K562 (cell line): ENCODE data around the gene MT1X. TPM values are rescaled to one million over a fixed set of nuclear protein-coding genes. Genes with fewer than 3 reads are reported as not detected.

Source experiments
- ATAC-seq: fragments of 200-7000 bp; cut with Tn5 transposase; 3 replicates; pipeline ENCODE4 v1.9.1; 2020; ENCODE audit warnings: moderate library complexity
- BruUV-seq: library from RNA; stranded (reverse); fragments of 400-500 nt; replicated peaks from 2 replicates; lab custom pipeline; 2021; lab: Mats Ljungman, UMichigan
- CTCF ChIA-PET: fragments of 300-600 bp; formaldehyde crosslinking; extraction: SDS; loops from one replicate; lab custom pipeline; 2021; ENCODE audit warnings: low intra/inter-chr PET ratio; lab: Yijun Ruan, JAX
- POLR2A ChIA-PET: fragments of 300-600, 350-650 bp; sonication (Branson Sonifier 250); formaldehyde crosslinking; extraction: SDS; loops from one replicate; lab custom pipeline; 2021; ENCODE audit warnings: antibody characterized with exemption, inconsistent platforms; lab: Yijun Ruan, JAX
- DNase-seq, 4 experiments: peaks; one replicate each; pipeline versions ENCODE4 v3.0.0 to v3.0.0-alpha.2; 2011 to 2018; ENCODE audit warnings: low spot score in 3 of 4, mixed read lengths in 3 of 4; ENCODE audit errors: extremely low read depth in 1 of 4
- FAIRE-seq: peaks from 2 replicates; lab custom pipeline; 2011; peaks lifted over from hg19 to GRCh38; lab: Jason Lieb, UNC
- H2AFZ ChIP-seq: 2 replicates; pipeline ENCODE4 v1.6.0; 2011; ENCODE audit warnings: low read depth, low read length, control low read depth, inconsistent platforms
- H3K27ac ChIP-seq: fragments of 200-600 bp; 3 replicates; pipeline ENCODE4 v1.8.0; 2011; ENCODE audit warnings: low read depth, mild to moderate bottlenecking, control low read depth, inconsistent platforms, low read length, moderate library complexity, mixed read lengths; ENCODE audit errors: extremely low read depth
- H3K27me3 ChIP-seq, 2 experiments: fragments of 300-600 bp in 1 of 2; 2 replicates in 1 of 2; 3 replicates in 1 of 2; pipeline versions ENCODE4 v1.6.0 to v1.8.0; 2011; ENCODE audit warnings: inconsistent platforms in 2 of 2, low read length in 2 of 2, mild to moderate bottlenecking in 1 of 2, mixed read lengths in 1 of 2, moderate library complexity in 1 of 2; ENCODE audit not compliant: control insufficient read depth in 2 of 2, insufficient read depth in 2 of 2
- H3K36me3 ChIP-seq: fragments of 300-600 bp; 3 replicates; pipeline ENCODE4 v1.8.0; 2011; ENCODE audit warnings: mild to moderate bottlenecking, low read length, inconsistent platforms; ENCODE audit not compliant: control insufficient read depth, insufficient read depth
- H3K4me1 ChIP-seq, 2 experiments: fragments of 200-600 bp in 1 of 2; replicated peaks in 1 of 2; 2 replicates in 1 of 2; 3 replicates in 1 of 2; pipeline versions ENCODE4 v1.5.1 to v1.8.0; 2011; ENCODE audit warnings: inconsistent platforms in 2 of 2, low read length in 2 of 2, mild to moderate bottlenecking in 1 of 2, mixed read lengths in 1 of 2, moderate library complexity in 1 of 2; ENCODE audit not compliant: control insufficient read depth in 2 of 2, insufficient read depth in 2 of 2
- H3K4me2 ChIP-seq: 2 replicates; pipeline ENCODE4 v1.6.1; 2011; ENCODE audit warnings: low read length, control low read depth, inconsistent platforms, mixed read lengths; ENCODE audit not compliant: insufficient read depth
- H3K4me3 ChIP-seq: fragments of 200-600 bp; sonication (generic), shearing (Covaris generic); 2 replicates; pipeline ENCODE4 v1.5.1; 2016; ENCODE audit warnings: control low read depth, inconsistent platforms
- H3K79me2 ChIP-seq: fragments of 200-600 bp; 3 replicates; pipeline ENCODE4 v1.8.0; 2011; ENCODE audit warnings: low read length, inconsistent platforms; ENCODE audit not compliant: control insufficient read depth, insufficient read depth
- H3K9ac ChIP-seq, 2 experiments: 2 replicates each; pipeline versions ENCODE4 v1.6.0 to v1.6.1; 2011; ENCODE audit warnings: low read depth in 2 of 2, low read length in 2 of 2, control low read depth in 1 of 2, inconsistent platforms in 1 of 2, mild to moderate bottlenecking in 1 of 2, mixed read lengths in 1 of 2; ENCODE audit not compliant: insufficient read depth in 1 of 2
- H3K9me1 ChIP-seq: one replicate; pipeline ENCODE4 v1.6.0; 2011; ENCODE audit warnings: inconsistent platforms, mild to moderate bottlenecking, low read length, moderate library complexity; ENCODE audit not compliant: control insufficient read depth, insufficient read depth
- H3K9me3 ChIP-seq: replicated peaks from 2 replicates; pipeline ENCODE4 v1.5.1; 2011; ENCODE audit warnings: low read depth, low read length, inconsistent platforms; ENCODE audit not compliant: control insufficient read depth, insufficient read depth
- H4K20me1 ChIP-seq: replicated peaks from 2 replicates; pipeline ENCODE4 v1.6.1; 2011; ENCODE audit warnings: low read length, inconsistent platforms, mixed read lengths; ENCODE audit not compliant: control insufficient read depth, insufficient read depth
- U2AF1 ChIP-seq: fragments of 200-400 bp; formaldehyde crosslinking; optimal IDR thresholded peaks from 2 replicates; pipeline ENCODE3; 2017; ENCODE audit warnings: mild to moderate bottlenecking, low read depth, low read length, moderate library complexity
- WGBS: fragments of 100-300 bp; shearing (Covaris generic); methylation state at CpG from one replicate; pipeline ENCODE4 v1.1.6; 2016; ENCODE audit warnings: low coverage, mixed read lengths; ENCODE audit not compliant: insufficient coverage; ENCODE audit errors: missing lambda C conversion rate; 5-methylcytosine and 5-hydroxymethylcytosine counted together
- in situ Hi-C: fragments of 300-500 bp; cut with MboI; formaldehyde crosslinking; loops from 4 replicates; pipeline ENCODE4 v1.15.0; 2018; ENCODE audit warnings: inconsistent platforms, mixed read lengths
- intact Hi-C: fragments of 100-400 bp; cut with micrococcal nuclease; formaldehyde crosslinking; loops from 2 replicates; pipeline ENCODE4 v1.14.2; 2022
- polyA plus RNA-seq, 8 experiments: library from polyadenylated mRNA; depleted of rRNA in 4 of 8; stranded (reverse) in 5 of 8; unstranded in 3 of 8; fragments of >200 nt; fragmentation: Nextera tagmentation in 2 of 8; fragmentation: Illumina TruSeq in 1 of 8; extraction: Ambion mirVana in 2 of 8; extraction: Trizol in 1 of 8; gene quantifications; 2 replicates each; pipeline versions ENCODE4 v1.2.1 to v1.2.3, GENCODE V29; 2011 to 2014; ENCODE audit warnings: inconsistent platforms in 1 of 8, missing spikeins in 1 of 8
- total RNA-seq, 7 experiments: library from RNA; depleted of rRNA in 6 of 7; stranded (reverse); fragments of >200 nt in 6 of 7; fragmentation: Illumina TruSeq in 2 of 7; extraction: Trizol in 2 of 7; gene quantifications; 2 replicates each; pipeline versions ENCODE4 v1.2.1 to v1.2.3, GENCODE V29; 2011 to 2021; ENCODE audit warnings: low replicate concordance in 1 of 7
- TF ChIP-seq, protein P1 (sequence below), 2 experiments: fragments of 450-650 bp; conservative IDR thresholded peaks; 2 replicates each; pipeline ENCODE4 v1.6.1; 2017; ENCODE audit warnings: mild to moderate bottlenecking in 2 of 2, moderate library complexity in 2 of 2

Gene MT1X
- total and polyA plus RNA-seq, 9 of the 15 experiments (the other 6 are each of a cell fraction or from before 2014, with no cell fraction given), result 4.9 to 22.8 (median 8.7) TPM

DNA sequence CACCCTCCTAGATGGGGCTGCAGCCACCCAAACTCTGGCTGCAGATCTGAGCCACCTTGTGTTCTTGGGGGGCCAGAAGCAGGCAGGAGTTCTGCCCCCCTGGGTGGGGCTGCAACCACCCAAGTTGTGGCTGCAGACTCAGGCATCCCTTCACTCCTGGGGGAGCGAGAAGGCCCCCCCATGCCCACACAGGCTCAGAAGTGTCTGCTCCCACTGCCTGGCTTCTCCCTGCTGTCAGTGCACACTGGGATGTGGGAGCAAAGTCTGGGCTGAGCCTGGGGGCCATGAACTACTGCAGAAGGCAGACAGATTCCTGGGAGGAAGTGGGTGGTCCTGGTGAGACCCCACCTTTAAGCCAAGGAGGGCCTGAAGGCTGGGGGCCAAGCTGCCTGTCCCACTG, 13.0 kb downstream of the MT1X start:
- WGBS, result 0% methylated on average over 1 of the region's 1 CpG
- in situ Hi-C loops, result no loop called here
- ChIA-PET POLR2A (no interaction called here), CTCF (no interaction called here)
- Histone ChIP-seq H2AFZ (no peak overlapping the region), H3K9me1 (no peaks in the 10 kb centered on the region), H3K4me1 (no peaks in the 10 kb centered on the region; a peak in 1 of 5 replicates), H4K20me1 (no peaks in the 10 kb centered on the region), H3K36me3 (no peaks in the 10 kb centered on the region), H3K79me2 (no peaks in the 10 kb centered on the region), H3K4me2 (no peak overlapping the region), H3K9me3 (no peaks in the 10 kb centered on the region), H3K4me3 (no peak overlapping the region), H3K27ac (no peak overlapping the region), H3K9ac (no peak overlapping the region), H3K27me3 (peaks cover 0 to 30% of the 10 kb centered on the region in 2 experiments; a peak in 2 of 5 replicates)
- no peak for DNase-seq
- no peak for FAIRE-seq
- no peak for ATAC-seq
- TF ChIP-seq, protein P1, sequence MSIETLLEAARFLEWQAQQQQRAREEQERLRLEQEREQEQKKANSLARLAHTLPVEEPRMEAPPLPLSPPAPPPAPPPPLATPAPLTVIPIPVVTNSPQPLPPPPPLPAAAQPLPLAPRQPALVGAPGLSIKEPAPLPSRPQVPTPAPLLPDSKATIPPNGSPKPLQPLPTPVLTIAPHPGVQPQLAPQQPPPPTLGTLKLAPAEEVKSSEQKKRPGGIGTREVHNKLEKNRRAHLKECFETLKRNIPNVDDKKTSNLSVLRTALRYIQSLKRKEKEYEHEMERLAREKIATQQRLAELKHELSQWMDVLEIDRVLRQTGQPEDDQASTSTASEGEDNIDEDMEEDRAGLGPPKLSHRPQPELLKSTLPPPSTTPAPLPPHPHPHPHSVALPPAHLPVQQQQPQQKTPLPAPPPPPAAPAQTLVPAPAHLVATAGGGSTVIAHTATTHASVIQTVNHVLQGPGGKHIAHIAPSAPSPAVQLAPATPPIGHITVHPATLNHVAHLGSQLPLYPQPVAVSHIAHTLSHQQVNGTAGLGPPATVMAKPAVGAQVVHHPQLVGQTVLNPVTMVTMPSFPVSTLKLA (conservative IDR thresholded peaks at IDR 0.05), result no peak
- TF ChIP-seq U2AF1, result no peak
- intact Hi-C loops, result no loop called here
- BruUV-seq, result no TSS peak
